ENCODE results near the gene GNAI2. TPM values are rescaled to one million over a fixed set of nuclear protein-coding genes. Genes with fewer than 3 reads are reported as not detected.
"Not testable (repeated sequence)": the region's sequence is repeated elsewhere in the genome, so short reads cannot be mapped to it uniquely, and the experiment has no call there.

Gene GNAI2
- total and polyA plus RNA-seq, 2 donors from 2014 or later, result 141 to 245 TPM

DNA sequence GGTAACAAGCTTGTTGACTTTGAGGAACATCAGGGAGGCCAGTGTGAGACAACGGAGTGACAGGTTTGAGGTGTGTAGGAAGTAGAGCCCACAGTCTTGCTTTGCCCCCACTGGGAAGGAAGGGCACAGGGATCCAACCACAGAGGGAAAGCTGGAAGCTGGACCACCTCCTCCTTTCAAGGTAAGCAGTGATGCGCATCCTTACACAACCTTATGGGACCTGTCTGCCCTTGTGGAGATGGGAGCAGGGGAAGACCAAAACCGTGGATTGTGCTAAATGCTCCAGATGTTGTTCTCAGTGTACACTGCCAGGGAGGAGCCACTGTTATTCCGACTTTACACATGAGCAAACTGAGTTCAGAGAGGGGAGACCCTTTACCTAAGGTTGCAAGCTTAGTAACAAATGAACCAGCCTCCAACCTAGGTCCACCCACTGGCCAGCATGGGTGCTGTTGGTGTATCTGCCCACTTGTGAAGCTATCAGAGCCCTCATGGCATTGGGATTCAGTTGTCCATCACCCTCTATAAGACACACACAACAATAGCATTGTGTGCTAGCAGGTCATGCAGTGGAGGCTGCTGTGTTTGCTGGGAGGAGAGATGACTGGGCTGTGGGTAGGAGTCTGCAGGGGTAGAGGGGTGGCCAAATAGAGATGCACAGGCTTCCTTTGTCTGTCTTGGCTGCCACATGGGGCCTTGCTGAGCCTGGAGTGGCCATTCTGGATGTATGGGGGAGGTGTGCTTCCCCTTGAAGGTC is 42.3 kb downstream of the GNAI2 start:
- TF ChIP-seq, protein P1, sequence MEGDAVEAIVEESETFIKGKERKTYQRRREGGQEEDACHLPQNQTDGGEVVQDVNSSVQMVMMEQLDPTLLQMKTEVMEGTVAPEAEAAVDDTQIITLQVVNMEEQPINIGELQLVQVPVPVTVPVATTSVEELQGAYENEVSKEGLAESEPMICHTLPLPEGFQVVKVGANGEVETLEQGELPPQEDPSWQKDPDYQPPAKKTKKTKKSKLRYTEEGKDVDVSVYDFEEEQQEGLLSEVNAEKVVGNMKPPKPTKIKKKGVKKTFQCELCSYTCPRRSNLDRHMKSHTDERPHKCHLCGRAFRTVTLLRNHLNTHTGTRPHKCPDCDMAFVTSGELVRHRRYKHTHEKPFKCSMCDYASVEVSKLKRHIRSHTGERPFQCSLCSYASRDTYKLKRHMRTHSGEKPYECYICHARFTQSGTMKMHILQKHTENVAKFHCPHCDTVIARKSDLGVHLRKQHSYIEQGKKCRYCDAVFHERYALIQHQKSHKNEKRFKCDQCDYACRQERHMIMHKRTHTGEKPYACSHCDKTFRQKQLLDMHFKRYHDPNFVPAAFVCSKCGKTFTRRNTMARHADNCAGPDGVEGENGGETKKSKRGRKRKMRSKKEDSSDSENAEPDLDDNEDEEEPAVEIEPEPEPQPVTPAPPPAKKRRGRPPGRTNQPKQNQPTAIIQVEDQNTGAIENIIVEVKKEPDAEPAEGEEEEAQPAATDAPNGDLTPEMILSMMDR (IDR thresholded peaks at IDR 0.05; ENCODE audit: borderline replicate concordance, extremely low read depth, insufficient read depth), result no peak
- intact Hi-C loops (cut with DNase I), result no loop called here
- H3K27ac ChIP-seq (ENCODE audit: low read depth in 2 of 2, low read length in 2 of 2), result no peak overlapping the region
- H3K4me1 ChIP-seq (ENCODE audit: control insufficient read depth in 2 of 3, insufficient read depth in 2 of 3, low read depth in 1 of 3, low read length in 3 of 3), result peaks cover 0 to 4% (median 0%) of the 10 kb centered on the region in 3 donors
- H3K9me3 ChIP-seq (ENCODE audit: control insufficient read depth in 2 of 3, insufficient read depth in 1 of 3, low read length in 3 of 3), result no peaks in the 10 kb centered on the region
- no peaks in the 10 kb centered on the region for H3K36me3 ChIP-seq (ENCODE audit: control insufficient read depth in 2 of 3, insufficient read depth in 3 of 3, low read length in 3 of 3)
- H3K9ac ChIP-seq (ENCODE audit: low read length in 3 of 3), result no peak overlapping the region
- FAIRE-seq (no peak), DNase-seq (no peak)
- H3K4me3 ChIP-seq (ENCODE audit: low read length in 3 of 3), result no peak overlapping the region
- peaks cover 8% of the 10 kb centered on the region for H3K27me3 ChIP-seq (ENCODE audit: control insufficient read depth, insufficient read depth, low read length)

DNA sequence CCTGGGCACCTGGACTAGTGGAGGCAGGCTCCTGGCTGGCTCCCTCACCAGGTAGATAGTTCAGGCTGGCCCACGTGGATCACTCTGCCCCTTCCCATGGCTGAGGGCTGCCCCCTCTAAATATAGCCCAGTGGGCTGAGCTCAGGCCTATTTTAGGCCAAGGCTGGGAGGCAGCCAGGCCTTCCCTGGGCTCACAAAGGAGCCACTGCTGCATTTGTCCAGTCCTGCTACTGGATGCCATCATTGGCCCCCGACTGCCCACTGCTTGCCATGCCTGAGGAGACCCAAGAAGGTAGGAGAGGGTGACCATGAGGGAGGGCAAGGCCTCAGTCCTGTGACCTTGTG is 42.8 kb downstream of the GNAI2 start, which contains the start of gene LSMEM2:
TSS of gene LSMEM2 (plus strand) at position 208 of the 345 bp plus-strand sequence. CDS start at position 235, 27 bp downstream.
- intact Hi-C loops (cut with DNase I), result no loop called here

DNA sequence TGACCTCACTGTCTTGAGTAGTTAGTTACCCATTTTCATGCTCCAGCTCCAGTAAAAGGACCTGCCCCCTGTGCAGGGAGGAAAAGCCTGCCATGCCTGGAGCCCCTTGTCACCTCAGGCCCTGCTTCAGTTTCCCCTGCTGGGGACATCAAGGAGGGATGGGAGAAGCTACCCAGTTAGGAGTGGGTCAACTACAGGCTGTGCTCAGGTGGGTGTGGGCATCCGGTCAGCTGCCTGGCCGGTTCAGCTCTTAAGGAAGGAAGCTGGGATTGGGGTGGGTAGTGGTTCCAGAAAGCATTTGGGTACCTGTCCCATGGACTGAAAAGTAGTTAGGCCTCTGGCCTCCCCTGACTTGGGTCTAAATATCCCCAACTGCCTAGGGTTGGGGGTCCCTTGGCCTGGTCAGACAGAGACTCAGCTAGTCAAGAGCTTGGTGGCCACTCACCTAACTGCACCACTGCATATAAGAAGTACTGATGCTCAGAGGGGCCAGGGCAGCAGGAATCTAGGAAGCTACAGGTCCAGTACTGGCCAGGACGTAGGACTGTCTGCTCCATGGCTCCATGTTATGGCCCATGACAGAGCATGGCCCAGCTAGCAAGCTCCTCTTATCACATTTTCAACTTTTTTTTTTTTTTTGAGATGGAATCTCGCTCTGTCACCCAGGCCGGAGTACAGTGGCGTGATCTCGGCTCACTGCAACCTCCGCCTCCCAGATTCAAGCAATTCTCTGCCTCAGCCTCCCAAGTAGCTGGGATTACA is 43.4 kb downstream of the GNAI2 start:
- no peak for DNase-seq
- no peak for FAIRE-seq
- intact Hi-C loops (cut with DNase I), result no loop called here

More for the DNA sequence above, 42.8 kb downstream of the GNAI2 start, which contains the start of gene LSMEM2:
- FAIRE-seq (no peak), DNase-seq (no peak)
- peaks cover 0 to 4% (median 0%) of the 10 kb centered on the region in 3 donors for H3K4me1 ChIP-seq (ENCODE audit: control insufficient read depth in 2 of 3, insufficient read depth in 2 of 3, low read depth in 1 of 3, low read length in 3 of 3)
- TF ChIP-seq, protein P1 (IDR thresholded peaks at IDR 0.05; ENCODE audit: borderline replicate concordance, extremely low read depth, insufficient read depth), result no peak
- peaks cover 8% of the 10 kb centered on the region for H3K27me3 ChIP-seq (ENCODE audit: control insufficient read depth, insufficient read depth, low read length)
- H3K36me3 ChIP-seq (ENCODE audit: control insufficient read depth in 2 of 3, insufficient read depth in 3 of 3, low read length in 3 of 3), result no peaks in the 10 kb centered on the region
- no peak within 1 kb of the TSS for H3K9ac ChIP-seq (ENCODE audit: low read length in 3 of 3)
- no peaks in the 10 kb centered on the region for H3K9me3 ChIP-seq (ENCODE audit: control insufficient read depth in 2 of 3, insufficient read depth in 1 of 3, low read length in 3 of 3)
- H3K4me3 ChIP-seq (ENCODE audit: low read length in 3 of 3), result no peak within 1 kb of the TSS
- peak within 1 kb of the TSS in 1 of 2 donors; percentile 22 for H3K27ac ChIP-seq (ENCODE audit: low read depth in 2 of 2, low read length in 2 of 2)

DNA sequence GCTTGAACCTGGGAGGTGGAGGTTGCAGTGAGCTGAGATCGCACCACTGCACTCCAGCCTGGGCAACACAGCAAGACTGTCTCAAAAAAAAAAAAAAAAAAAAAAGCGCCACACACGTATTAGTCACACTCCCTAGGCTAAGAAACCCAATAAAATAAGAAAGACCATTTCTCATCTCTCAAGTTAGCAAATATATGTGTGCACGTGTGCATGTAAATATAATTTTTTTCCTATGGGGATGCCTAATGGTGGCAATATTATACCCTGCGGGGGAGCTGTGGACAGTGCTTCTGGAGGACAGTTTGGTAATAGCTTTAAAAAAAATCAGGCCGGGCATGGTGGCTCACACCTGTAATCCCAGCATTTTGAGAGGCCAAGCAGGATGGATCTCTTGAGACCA is 48.1 kb downstream of the GNAI2 start:
- intact Hi-C loops (cut with DNase I); H3K4me3 ChIP-seq (ENCODE audit: low read length in 3 of 3); H3K4me1 ChIP-seq (ENCODE audit: control insufficient read depth in 2 of 3, insufficient read depth in 2 of 3, low read depth in 1 of 3, low read length in 3 of 3); H3K27me3 ChIP-seq (ENCODE audit: control insufficient read depth, insufficient read depth, low read length); DNase-seq; H3K9me3 ChIP-seq (ENCODE audit: control insufficient read depth in 2 of 3, insufficient read depth in 1 of 3, low read length in 3 of 3); H3K9ac ChIP-seq (ENCODE audit: low read length in 3 of 3); H3K27ac ChIP-seq (ENCODE audit: low read depth in 2 of 2, low read length in 2 of 2); FAIRE-seq: not testable (repeated sequence)
- peaks cover 0 to 16% (median 9%) of the 10 kb centered on the region in 3 donors for H3K36me3 ChIP-seq (ENCODE audit: control insufficient read depth in 2 of 3, insufficient read depth in 3 of 3, low read length in 3 of 3)

More for the DNA sequence above, 43.4 kb downstream of the GNAI2 start:
- TF ChIP-seq, protein P1 (IDR thresholded peaks at IDR 0.05; ENCODE audit: borderline replicate concordance, extremely low read depth, insufficient read depth), result no peak
- Histone ChIP-seq H3K27ac (ENCODE audit: low read depth in 2 of 2, low read length in 2 of 2) (peak overlapping the region in 1 of 2 donors; percentile 22), H3K4me1 (ENCODE audit: control insufficient read depth in 2 of 3, insufficient read depth in 2 of 3, low read depth in 1 of 3, low read length in 3 of 3) (peaks cover 0 to 4% (median 0%) of the 10 kb centered on the region in 3 donors), H3K36me3 (ENCODE audit: control insufficient read depth in 2 of 3, insufficient read depth in 3 of 3, low read length in 3 of 3) (no peaks in the 10 kb centered on the region), H3K4me3 (ENCODE audit: low read length in 3 of 3) (no peak overlapping the region), H3K9ac (ENCODE audit: low read length in 3 of 3) (no peak overlapping the region), H3K27me3 (ENCODE audit: control insufficient read depth, insufficient read depth, low read length) (peaks cover 4% of the 10 kb centered on the region), H3K9me3 (ENCODE audit: control insufficient read depth in 2 of 3, insufficient read depth in 1 of 3, low read length in 3 of 3) (no peaks in the 10 kb centered on the region)

Measured in kidney (tissue), 14 donors.